Breast epithelium (tissue), 3 donors: ENCODE results near the gene NADK.

Source experiments
- POLR2A ChIP-seq: fragments of 450-650 bp; IDR thresholded peaks from one replicate; pipeline ENCODE4 v1.6.1; 2016; ENCODE audit warnings: antibody characterized with exemption, mild to moderate bottlenecking, moderate library complexity
- TF ChIP-seq, protein P1 (sequence below), 3 donors: fragments of 450-650 bp; IDR thresholded peaks; one replicate each; pipeline ENCODE4 v1.5.1; 2016 to 2017; ENCODE audit warnings: antibody characterized with exemption in 3 of 3, mild to moderate bottlenecking in 3 of 3, moderate library complexity in 3 of 3

DNA sequence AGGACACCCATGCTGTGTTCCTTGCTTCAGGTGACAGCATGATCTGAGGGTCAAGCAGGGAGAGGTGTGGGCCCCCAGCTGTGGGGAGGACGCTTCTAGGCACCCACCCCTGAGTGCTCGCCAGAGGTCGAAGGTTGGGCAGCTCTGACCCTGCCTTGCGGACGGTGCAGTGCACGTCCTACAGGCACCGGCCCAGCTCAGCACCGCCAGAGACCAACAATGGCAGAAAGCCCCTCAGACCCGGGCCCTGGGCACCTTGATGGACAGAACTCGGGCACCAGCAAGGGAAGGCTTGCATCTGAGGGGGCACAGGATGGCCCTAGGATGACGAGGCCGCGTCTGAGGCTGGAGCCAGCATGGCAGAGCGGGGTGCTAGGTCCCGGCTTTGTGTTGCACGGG lies 24.7 kb downstream of the NADK start:
- TF ChIP-seq, protein P1, sequence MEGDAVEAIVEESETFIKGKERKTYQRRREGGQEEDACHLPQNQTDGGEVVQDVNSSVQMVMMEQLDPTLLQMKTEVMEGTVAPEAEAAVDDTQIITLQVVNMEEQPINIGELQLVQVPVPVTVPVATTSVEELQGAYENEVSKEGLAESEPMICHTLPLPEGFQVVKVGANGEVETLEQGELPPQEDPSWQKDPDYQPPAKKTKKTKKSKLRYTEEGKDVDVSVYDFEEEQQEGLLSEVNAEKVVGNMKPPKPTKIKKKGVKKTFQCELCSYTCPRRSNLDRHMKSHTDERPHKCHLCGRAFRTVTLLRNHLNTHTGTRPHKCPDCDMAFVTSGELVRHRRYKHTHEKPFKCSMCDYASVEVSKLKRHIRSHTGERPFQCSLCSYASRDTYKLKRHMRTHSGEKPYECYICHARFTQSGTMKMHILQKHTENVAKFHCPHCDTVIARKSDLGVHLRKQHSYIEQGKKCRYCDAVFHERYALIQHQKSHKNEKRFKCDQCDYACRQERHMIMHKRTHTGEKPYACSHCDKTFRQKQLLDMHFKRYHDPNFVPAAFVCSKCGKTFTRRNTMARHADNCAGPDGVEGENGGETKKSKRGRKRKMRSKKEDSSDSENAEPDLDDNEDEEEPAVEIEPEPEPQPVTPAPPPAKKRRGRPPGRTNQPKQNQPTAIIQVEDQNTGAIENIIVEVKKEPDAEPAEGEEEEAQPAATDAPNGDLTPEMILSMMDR (IDR thresholded peaks at IDR 0.05), result no peak
- TF ChIP-seq POLR2A, result no peak
